SK-N-MC (cell line): ENCODE data around the gene CSMD2.

Source experiments
- EZH2 ChIP-seq: fragments of 200-600 bp; sonication (generic); IDR thresholded peaks from one replicate; pipeline ENCODE4 v1.6.1; 2017; ENCODE audit warnings: antibody characterized with exemption
- FOXP2 ChIP-seq: optimal IDR thresholded peaks from 2 replicates; pipeline ENCODE3; 2011; ENCODE audit warnings: mild to moderate bottlenecking, moderate library complexity; ENCODE audit not compliant: insufficient read depth; ENCODE audit errors: extremely low read length, control extremely low read depth
- POLR2AphosphoS5 ChIP-seq: IDR thresholded peaks from 2 replicates; pipeline ENCODE4 v1.6.1; 2012; ENCODE audit warnings: mild to moderate bottlenecking, low read depth, low read length, borderline replicate concordance

DNA sequence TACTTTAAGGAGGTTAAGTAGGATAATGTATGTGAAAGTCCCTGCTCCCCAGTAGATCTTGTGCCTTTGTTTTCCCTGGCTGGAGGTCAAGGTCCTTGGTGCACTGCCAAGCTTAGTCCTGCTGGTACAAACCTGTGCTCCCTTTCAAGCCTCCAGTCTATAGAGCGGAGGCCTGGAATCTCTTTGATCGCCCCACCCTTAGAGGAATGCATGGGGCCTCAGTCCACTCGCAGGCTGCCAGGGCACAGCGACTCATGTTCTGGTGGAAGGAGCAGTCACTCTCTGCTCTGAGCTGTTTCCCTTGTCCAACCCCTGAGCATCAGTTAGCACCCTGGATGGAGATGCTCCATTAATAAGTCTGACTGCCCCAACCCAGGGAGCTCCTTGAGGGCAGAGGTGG is 179.4 kb downstream of the CSMD2 start:
- no peak for TF ChIP-seq POLR2AphosphoS5
- no peak for TF ChIP-seq EZH2
- TF ChIP-seq FOXP2 = no peak
